Urinary bladder (tissue), 4 donors: ENCODE results near the gene VSIG4. TPM values are rescaled to one million over a fixed set of nuclear protein-coding genes. Genes with fewer than 3 reads are reported as not detected.

Experiments used
- DNase-seq: peaks from one replicate; pipeline ENCODE4 v3.0.0-alpha.2; 2015; ENCODE audit errors: extremely low spot score
- H3K27ac ChIP-seq: one replicate; pipeline ENCODE4 v1.5.1; 2013; ENCODE audit warnings: low read depth, mild to moderate bottlenecking, moderate library complexity
- H3K36me3 ChIP-seq: one replicate; pipeline ENCODE4 v1.6.1; 2013; ENCODE audit warnings: mild to moderate bottlenecking, moderate library complexity; ENCODE audit not compliant: insufficient read depth
- H3K4me1 ChIP-seq: one replicate; pipeline ENCODE4 v1.6.1; 2013; ENCODE audit warnings: mild to moderate bottlenecking, moderate library complexity; ENCODE audit not compliant: insufficient read depth
- H3K4me3 ChIP-seq: one replicate; pipeline ENCODE4 v1.5.1; 2013; ENCODE audit warnings: low read depth, low read length
- WGBS: extraction: QIAGEN DNeasy Blood & Tissue Kit; methylation state at CpG from one replicate; pipeline ENCODE4 v1.1.7; 2013; 5-methylcytosine and 5-hydroxymethylcytosine counted together
- polyA plus RNA-seq: library from polyadenylated mRNA; stranded (reverse); fragments of 200-250 nt; gene quantifications from one replicate; pipeline ENCODE4 v1.2.3, GENCODE V29; 2013
- total RNA-seq: library from RNA; depleted of rRNA; stranded (reverse); fragments of >200 nt; gene quantifications from one replicate; pipeline ENCODE4 v1.2.3, GENCODE V29; 2014
- donor health status: healthy with polysubstance abuse.
- donor health status: healthy.

The VSIG4 gene
- total and polyA plus RNA-seq, 2 donors: 22.4 to 110 TPM

DNA sequence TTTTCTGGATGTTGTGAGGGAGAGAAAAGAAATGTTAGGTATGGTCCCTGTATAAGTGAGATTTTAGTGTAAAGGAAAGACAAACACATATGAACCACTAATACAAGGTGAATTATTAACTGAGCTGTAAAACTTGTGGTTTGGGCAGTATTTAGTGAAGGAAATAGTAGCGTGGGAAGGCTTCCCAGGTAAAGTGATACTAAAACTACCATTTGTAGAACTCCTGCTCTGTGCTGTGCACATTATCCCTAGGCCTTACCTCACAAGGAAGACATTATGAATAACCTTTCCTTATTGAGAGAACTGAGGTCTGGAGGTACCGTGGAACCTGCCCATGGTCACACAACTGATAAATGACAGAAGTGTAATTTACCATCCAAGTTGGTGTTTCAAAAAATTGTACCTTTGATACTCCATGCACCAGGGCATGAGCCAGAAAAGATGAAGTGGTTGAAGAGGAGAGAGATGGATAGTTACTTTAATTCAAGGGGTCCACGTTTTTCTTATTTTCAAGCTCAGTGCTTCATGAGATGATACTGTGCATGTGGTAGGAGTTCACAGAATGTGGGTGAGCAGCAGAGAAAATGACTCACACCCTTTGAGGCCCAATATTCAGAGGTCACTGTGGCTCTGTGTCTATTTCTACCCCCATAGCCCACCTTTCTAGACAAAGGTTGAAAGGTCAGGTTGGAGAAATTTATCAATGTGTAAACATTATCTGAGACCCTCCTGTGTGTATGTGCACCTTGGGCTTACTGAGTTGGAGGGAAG is 2.6 kb upstream of the VSIG4 start:
- Histone ChIP-seq H3K4me1 (no peaks in the 10 kb centered on the region), H3K36me3 (no peaks in the 10 kb centered on the region), H3K4me3 (no peak overlapping the region), H3K27ac (no peak overlapping the region)
- 84% methylated on average over 3 of the region's 3 CpGs for WGBS
- DNase-seq: no peak

GRCh38 chrX:66038115-66038514 is 1.8 kb downstream of the VSIG4 start:
- Histone ChIP-seq H3K27ac (no peak overlapping the region), H3K36me3 (no peaks in the 10 kb centered on the region), H3K4me3 (no peak overlapping the region), H3K4me1 (no peaks in the 10 kb centered on the region)
- DNase-seq: no peak
- WGBS: 81% methylated on average over 1 of the region's 1 CpG

GRCh38 chrX:66036231-66036630 is 3.6 kb downstream of the VSIG4 start:
- 98% methylated on average over 1 of the region's 1 CpG for WGBS
- no peak for DNase-seq
- Histone ChIP-seq H3K4me1 (no peaks in the 10 kb centered on the region), H3K36me3 (no peaks in the 10 kb centered on the region), H3K4me3 (no peak overlapping the region), H3K27ac (no peak overlapping the region)

DNA sequence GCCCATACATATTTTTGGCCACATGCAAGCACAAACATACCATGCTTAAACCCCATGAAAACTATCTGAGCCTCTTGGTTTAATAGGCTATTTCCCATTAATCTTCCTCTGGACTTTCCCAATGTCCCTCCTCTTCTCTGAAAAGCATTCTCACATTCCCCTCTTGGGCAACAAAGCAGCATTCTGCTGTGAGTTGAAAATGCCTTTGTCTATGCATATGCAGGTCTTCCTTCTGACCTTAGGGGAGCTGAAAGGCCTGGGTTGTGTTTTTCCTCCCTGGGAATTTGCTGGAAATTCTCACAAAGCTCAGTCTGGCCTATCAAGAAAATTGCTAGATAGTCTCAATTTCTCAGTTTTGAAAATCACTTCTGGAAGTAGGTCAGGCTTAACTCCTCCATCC is 4.2 kb downstream of the VSIG4 start:
- no peak for DNase-seq
- Histone ChIP-seq H3K36me3 (no peaks in the 10 kb centered on the region), H3K27ac (no peak overlapping the region), H3K4me1 (no peaks in the 10 kb centered on the region), H3K4me3 (no peak overlapping the region)

DNA sequence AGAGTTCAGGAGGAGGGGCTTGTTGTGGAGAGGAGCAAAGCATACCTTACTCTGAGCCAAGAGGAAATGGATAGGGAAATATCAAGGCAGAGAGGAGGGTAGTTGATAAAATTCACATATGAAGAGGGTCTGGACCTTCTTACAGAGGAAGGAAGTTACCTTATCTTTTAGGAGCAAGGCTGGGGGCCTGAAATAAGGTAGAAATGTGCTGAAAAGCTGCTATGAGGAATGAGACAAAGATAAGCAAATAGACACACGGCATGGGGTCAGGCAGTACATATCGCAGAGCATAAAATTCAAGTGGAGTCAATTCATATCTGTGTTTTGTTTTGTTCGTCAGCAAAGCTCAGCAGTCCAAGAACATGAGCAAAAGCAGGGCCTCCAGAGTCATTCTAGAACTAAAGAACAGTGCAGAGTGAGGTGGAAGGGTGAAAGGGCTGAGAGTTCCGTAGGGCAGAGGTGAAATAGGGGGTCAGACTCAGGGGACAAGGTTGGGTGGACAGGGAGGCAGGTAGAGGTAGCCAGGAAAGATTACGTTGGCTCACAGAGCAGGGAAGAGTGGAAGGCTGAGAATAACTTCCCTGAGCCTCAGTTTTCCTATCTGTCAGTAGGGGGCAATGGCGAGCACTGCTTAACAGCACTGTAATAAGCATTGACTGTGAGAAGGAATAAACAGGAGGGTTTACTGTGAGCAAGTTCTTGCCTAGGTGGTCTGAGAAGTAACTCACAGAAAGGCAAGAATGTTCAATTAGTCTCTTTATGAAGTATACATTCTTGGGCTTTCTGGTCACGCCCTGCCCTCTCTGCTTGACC is 9.2 kb downstream of the VSIG4 start:
- no peak for DNase-seq
- Histone ChIP-seq H3K27ac (no peak overlapping the region), H3K4me3 (no peak overlapping the region), H3K36me3 (no peaks in the 10 kb centered on the region), H3K4me1 (no peaks in the 10 kb centered on the region)
- WGBS: 46% methylated on average over 7 of the region's 7 CpGs

DNA sequence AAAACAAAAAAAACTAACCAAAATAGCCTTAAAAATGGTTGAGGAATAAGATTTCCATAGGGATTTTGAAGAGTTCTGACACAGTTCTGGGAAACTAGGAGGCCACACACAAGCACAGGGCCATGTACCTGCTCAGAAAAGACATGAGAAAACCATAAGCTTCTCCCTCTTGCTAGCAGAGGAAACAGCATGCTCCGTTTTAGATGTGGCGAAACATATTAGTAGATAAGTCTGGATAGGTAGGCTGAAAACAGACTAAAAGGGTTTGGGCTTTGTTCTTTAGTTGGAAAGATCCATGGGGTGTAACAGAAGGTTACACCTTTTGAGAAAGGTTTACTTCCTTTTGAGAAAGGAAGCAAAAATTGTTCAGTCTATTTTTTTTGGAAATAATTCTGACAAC is 10.9 kb downstream of the VSIG4 start:
- no peak overlapping the region for H3K27ac ChIP-seq
- no peaks in the 10 kb centered on the region for H3K36me3 ChIP-seq
- no peak for DNase-seq
- no peak overlapping the region for H3K4me3 ChIP-seq
- H3K4me1 ChIP-seq: no peaks in the 10 kb centered on the region
- 81% methylated on average over 2 of the region's 2 CpGs for WGBS

- no peak overlapping the region for H3K27ac ChIP-seq
- 79% methylated on average over 2 of the region's 2 CpGs for WGBS
- no peaks in the 10 kb centered on the region for H3K4me1 ChIP-seq
- no peaks in the 10 kb centered on the region for H3K36me3 ChIP-seq
- no peak overlapping the region for H3K4me3 ChIP-seq
- DNase-seq: no peak
Measured at GRCh38 chrX:66024570-66024969, 15.3 kb downstream of the VSIG4 start.

DNA sequence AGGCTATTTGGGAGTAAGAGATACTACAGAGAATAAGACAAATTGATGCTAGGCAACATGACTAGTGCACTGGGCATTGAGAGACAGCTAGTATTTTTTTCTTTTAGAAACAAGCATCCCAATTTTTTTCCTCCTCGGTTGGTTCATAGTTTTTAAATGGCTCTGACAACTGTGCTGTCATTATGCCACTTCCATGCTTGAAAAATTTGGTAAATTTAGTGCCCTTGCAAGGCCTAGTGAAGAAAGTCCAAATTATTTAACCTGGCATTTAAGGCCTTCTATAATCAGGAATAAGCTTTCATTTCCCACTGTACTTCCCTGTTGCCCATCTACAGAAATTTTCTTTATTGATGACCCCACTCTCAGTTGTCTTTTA is 15.8 kb downstream of the VSIG4 start:
- no peak overlapping the region for H3K27ac ChIP-seq
- no peak for DNase-seq
- WGBS: 82% methylated on average over 1 of the region's 1 CpG
- H3K4me1 ChIP-seq: no peaks in the 10 kb centered on the region
- no peaks in the 10 kb centered on the region for H3K36me3 ChIP-seq
- H3K4me3 ChIP-seq: no peak overlapping the region

GRCh38 chrX:66023385-66024091 is 16.3 kb downstream of the VSIG4 start:
- H3K27ac ChIP-seq: no peak overlapping the region
- DNase-seq: no peak
- H3K4me3 ChIP-seq: no peak overlapping the region
- no peaks in the 10 kb centered on the region for H3K36me3 ChIP-seq
- 92% methylated on average over 5 of the region's 5 CpGs for WGBS
- no peaks in the 10 kb centered on the region for H3K4me1 ChIP-seq

DNA sequence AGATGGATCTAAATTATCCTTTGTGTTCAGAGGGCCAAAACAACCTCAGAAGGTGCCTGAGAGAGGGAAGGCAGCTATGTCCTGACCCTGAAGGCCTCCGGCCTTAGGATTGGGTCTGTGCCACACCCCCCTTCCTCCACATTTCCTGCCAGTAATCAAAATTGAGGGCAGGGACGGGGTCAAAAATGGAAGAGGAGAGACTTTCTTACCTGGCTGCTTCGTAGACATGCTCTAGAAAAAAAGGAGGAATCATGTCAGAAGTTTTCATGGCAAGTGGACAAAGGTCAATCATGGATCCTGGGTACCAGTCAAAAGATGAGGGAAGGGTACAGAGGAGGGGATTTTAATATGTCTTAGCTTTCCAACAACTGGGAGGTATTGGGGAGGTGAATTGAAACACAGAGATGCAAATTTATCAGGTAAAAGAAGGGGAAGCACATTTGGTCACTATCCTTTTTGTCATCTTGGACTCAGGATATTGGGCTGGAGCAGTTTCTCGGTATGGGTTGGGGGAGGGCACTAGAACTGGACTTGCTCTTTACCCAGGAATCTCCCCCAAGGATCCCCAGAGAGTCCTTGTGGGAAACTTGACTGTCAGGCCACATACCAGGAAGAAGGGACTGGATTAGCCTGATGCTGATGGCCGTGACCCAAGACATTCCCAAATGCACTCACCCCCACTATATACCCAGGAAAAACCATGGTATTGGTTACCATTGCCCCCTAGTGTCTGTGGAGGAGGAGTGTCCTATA is 17.1 kb downstream of the VSIG4 start:
- Histone ChIP-seq H3K27ac (no peak overlapping the region), H3K4me3 (no peak overlapping the region), H3K36me3 (no peaks in the 10 kb centered on the region), H3K4me1 (no peaks in the 10 kb centered on the region)
- DNase-seq: no peak
- 76% methylated on average over 5 of the region's 5 CpGs for WGBS

DNA sequence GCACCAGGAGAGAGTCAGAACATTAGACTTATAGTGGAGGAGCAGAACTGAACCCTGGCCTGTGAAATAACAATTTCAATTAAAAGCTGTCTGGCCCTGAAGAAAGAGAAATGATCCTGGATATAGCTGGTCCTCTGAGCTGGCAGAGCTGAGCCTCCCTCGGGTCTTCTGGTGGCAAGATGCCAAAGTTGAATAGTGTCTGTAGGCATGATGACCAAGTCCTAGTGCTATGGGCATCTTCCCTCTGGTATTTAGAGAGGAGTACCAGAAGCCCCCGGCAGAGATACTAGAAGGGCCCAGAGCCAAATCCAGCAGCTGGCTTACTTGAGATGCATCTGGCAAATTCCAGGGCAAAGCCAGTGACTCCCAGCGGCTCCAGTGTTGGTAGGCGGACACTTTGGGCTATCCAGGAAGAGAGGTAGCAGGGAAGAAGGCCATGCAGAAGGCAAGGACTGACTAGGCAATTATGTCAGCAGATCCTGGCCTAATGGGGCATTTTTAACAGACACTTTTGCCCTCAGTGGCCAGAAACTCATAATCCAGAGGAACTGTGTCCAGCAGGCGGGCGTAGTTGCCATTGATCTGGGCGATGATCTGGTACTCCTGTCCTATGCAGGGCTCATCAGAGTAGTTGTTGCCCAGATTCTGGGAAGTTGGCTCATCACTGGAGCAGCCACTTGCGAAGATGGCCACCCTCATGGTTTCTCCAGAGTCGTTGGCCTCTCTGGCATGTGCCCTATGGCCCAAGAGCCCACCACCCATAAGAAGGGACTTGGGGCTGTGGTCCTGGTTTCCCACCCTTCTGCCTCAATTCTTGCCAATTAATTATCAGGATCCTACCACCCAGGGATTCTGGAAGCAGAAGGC is 17.9 kb downstream of the VSIG4 start:
- WGBS: 85% methylated on average over 9 of the region's 9 CpGs
- no peak overlapping the region for H3K27ac ChIP-seq
- H3K4me1 ChIP-seq: no peaks in the 10 kb centered on the region
- H3K4me3 ChIP-seq: no peak overlapping the region
- DNase-seq: no peak
- H3K36me3 ChIP-seq: no peaks in the 10 kb centered on the region

DNA sequence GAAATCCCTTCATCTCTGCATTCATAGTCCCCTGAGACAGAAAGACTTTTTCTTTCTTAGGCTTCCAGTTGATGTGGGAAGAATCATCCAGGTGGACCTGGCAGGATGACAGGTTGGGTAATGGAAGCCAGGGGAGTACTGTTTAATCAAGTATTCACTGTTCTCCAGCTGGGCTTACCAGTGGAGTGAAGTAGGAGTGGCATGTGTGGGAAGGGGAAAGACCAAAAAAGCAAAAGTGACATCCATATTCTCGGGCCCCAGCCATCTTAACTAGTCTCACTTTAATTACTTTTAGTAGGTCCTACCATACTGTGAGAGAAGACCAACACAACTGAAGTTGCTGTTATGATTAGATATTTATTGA is 18.5 kb downstream of the VSIG4 start:
- Histone ChIP-seq H3K4me1 (no peaks in the 10 kb centered on the region), H3K4me3 (no peak overlapping the region), H3K36me3 (no peaks in the 10 kb centered on the region), H3K27ac (no peak overlapping the region)
- 100% methylated on average over 1 of the region's 1 CpG for WGBS
- no peak for DNase-seq
